GM23338 (cell line): ENCODE measurements around the gene UBALD1. TPM values are rescaled to one million over a fixed set of nuclear protein-coding genes. Genes with fewer than 3 reads are reported as not detected.

Source experiments
- ATAC-seq: fragments of 200-7000 bp; cut with Tn5 transposase; 3 replicates; pipeline ENCODE4 v1.9.1; 2020
- DNase-seq: peaks from one replicate; pipeline ENCODE4 v3.0.0-alpha.2; 2015; ENCODE audit warnings: low spot score
- H2AFZ ChIP-seq: fragments of 200-600 bp; sonication (generic); 2 replicates; pipeline ENCODE4 v1.8.0; 2016; ENCODE audit warnings: antibody characterized with exemption, mild to moderate bottlenecking, moderate library complexity
- H3F3A ChIP-seq: fragments of 200-600 bp; sonication (generic); replicated peaks from 2 replicates; pipeline ENCODE4 v1.8.0; 2017; ENCODE audit warnings: antibody characterized with exemption, mixed run types, low read depth
- H3K27ac ChIP-seq: fragments of 200-600 bp; sonication (generic); 2 replicates; pipeline ENCODE4 v1.6.1; 2016; ENCODE audit warnings: low read depth
- H3K27me3 ChIP-seq: fragments of 200-600 bp; sonication (generic); 2 replicates; pipeline ENCODE4 v1.8.0; 2016; ENCODE audit warnings: mild to moderate bottlenecking, mixed run types, moderate library complexity; ENCODE audit not compliant: insufficient read depth
- H3K36me3 ChIP-seq: fragments of 200-600 bp; sonication (generic); 2 replicates; pipeline ENCODE4 v1.8.0; 2016; ENCODE audit warnings: mild to moderate bottlenecking; ENCODE audit not compliant: insufficient read depth
- H3K4me1 ChIP-seq: fragments of 200-600 bp; sonication (generic); 2 replicates; pipeline ENCODE4 v1.8.0; 2016; ENCODE audit warnings: mild to moderate bottlenecking, moderate library complexity; ENCODE audit not compliant: insufficient read depth
- H3K4me2 ChIP-seq: fragments of 200-600 bp; sonication (generic); 2 replicates; pipeline ENCODE4 v1.7.1; 2017; ENCODE audit warnings: mixed run types
- H3K4me3 ChIP-seq: fragments of 200-600 bp; sonication (generic); 2 replicates; pipeline ENCODE4 v1.6.1; 2016; ENCODE audit warnings: mixed run types
- H3K79me2 ChIP-seq: fragments of 200-600 bp; sonication (generic); replicated peaks from 2 replicates; pipeline ENCODE4 v1.8.0; 2017; ENCODE audit warnings: mild to moderate bottlenecking; ENCODE audit not compliant: insufficient read depth
- H3K9me2 ChIP-seq: fragments of 200-600 bp; sonication (generic); 2 replicates; pipeline ENCODE4 v1.8.0; 2017; ENCODE audit not compliant: insufficient read depth
- H4K20me1 ChIP-seq: fragments of 200-600 bp; sonication (generic); replicated peaks from 2 replicates; pipeline ENCODE4 v1.8.0; 2017; ENCODE audit warnings: mild to moderate bottlenecking; ENCODE audit not compliant: insufficient read depth
- H3K27ac Mint-ChIP-seq: 2 replicates; pipeline ENCODE4 v1.8.0; 2020; ENCODE audit warnings: inconsistent platforms, mild to moderate bottlenecking, moderate library complexity, mixed read lengths
- H3K27me3 Mint-ChIP-seq: 3 replicates; pipeline ENCODE4 v1.8.0; 2022; ENCODE audit warnings: low read depth, mild to moderate bottlenecking, moderate library complexity, mixed read lengths, inconsistent platforms; ENCODE audit not compliant: insufficient read depth, poor library complexity
- H3K36me3 Mint-ChIP-seq: 3 replicates; pipeline ENCODE4 v1.8.0; 2021; ENCODE audit warnings: low read depth, mild to moderate bottlenecking, inconsistent platforms, moderate library complexity, mixed read lengths
- H3K4me1 Mint-ChIP-seq: 3 replicates; pipeline ENCODE4 v1.8.0; 2020; ENCODE audit warnings: mild to moderate bottlenecking, inconsistent platforms, mixed read lengths
- H3K4me3 Mint-ChIP-seq: 3 replicates; pipeline ENCODE4 v1.8.0; 2021; ENCODE audit warnings: moderate library complexity, mild to moderate bottlenecking, inconsistent platforms, mixed read lengths
- H3K9me3 Mint-ChIP-seq: 3 replicates; pipeline ENCODE4 v1.8.0; 2020; ENCODE audit warnings: moderate library complexity, mild to moderate bottlenecking, inconsistent platforms, mixed read lengths
- CREB1 ChIP-seq: fragments of 250-450 bp; sonication (Bioruptor Pico); IDR thresholded peaks from 2 replicates; pipeline ENCODE4 v1.5.0; 2020; ENCODE audit warnings: low read depth, mild to moderate bottlenecking, moderate library complexity
- EZH2 ChIP-seq: fragments of 200-600 bp; sonication (generic); IDR thresholded peaks from one replicate; pipeline ENCODE4 v1.8.0; 2017; ENCODE audit warnings: antibody characterized with exemption, mild to moderate bottlenecking, low read depth; ENCODE audit not compliant: unreplicated experiment
- EZH2phosphoT487 ChIP-seq: fragments of 200-600 bp; sonication (generic); IDR thresholded peaks from one replicate; pipeline ENCODE4 v1.8.1; 2018; ENCODE audit warnings: antibody characterized with exemption; ENCODE audit not compliant: unreplicated experiment
- JUNB ChIP-seq: IDR thresholded peaks from one replicate; pipeline ENCODE4 v1.6.1; 2016; ENCODE audit warnings: antibody characterized with exemption; ENCODE audit not compliant: unreplicated experiment
- NANOG ChIP-seq: IDR thresholded peaks from 2 replicates; pipeline ENCODE4 v1.6.1; 2016; ENCODE audit warnings: antibody characterized with exemption, borderline replicate concordance
- POLR2AphosphoS5 ChIP-seq: IDR thresholded peaks from 2 replicates; pipeline ENCODE4 v1.6.1; 2016; ENCODE audit warnings: antibody characterized with exemption, low read depth
- STAT1 ChIP-seq: IDR thresholded peaks from one replicate; pipeline ENCODE4 v1.6.1; 2016; ENCODE audit warnings: antibody characterized with exemption; ENCODE audit not compliant: unreplicated experiment
- ZNF114 ChIP-seq: fragments of 250-450 bp; sonication (Bioruptor Pico); IDR thresholded peaks from 2 replicates; pipeline ENCODE4 v1.5.0; 2020; ENCODE audit warnings: mild to moderate bottlenecking, moderate library complexity
- ZNF331 ChIP-seq: fragments of 250-450 bp; sonication (Bioruptor Pico); IDR thresholded peaks from 2 replicates; pipeline ENCODE4 v1.5.0; 2020; ENCODE audit warnings: low read depth, mild to moderate bottlenecking, moderate library complexity
- polyA plus RNA-seq: library from polyadenylated mRNA; unstranded; fragments of >200 nt; fragmentation: Nextera tagmentation; extraction: Ambion mirVana; gene quantifications from 2 replicates; pipeline ENCODE4 v1.2.1, GENCODE V29; 2016
- total RNA-seq: library from RNA; depleted of rRNA; stranded (reverse); fragments of >200 nt; shearing (Covaris generic); gene quantifications from 2 replicates; pipeline ENCODE4 v1.2.3, GENCODE V29; 2014
- TF ChIP-seq, protein P1 (sequence below), 2 experiments: fragments of 200-600 bp in 1 of 2; sonication (generic) in 1 of 2; conservative IDR thresholded peaks; 2 replicates each; pipeline versions ENCODE4 v1.5.1 to v1.6.1; 2016 to 2017; ENCODE audit warnings: antibody characterized with exemption in 2 of 2, low read depth in 2 of 2, mild to moderate bottlenecking in 2 of 2, moderate library complexity in 1 of 2
- TF ChIP-seq, protein P2 (sequence below): IDR thresholded peaks from one replicate; pipeline ENCODE4 v1.6.1; 2018; ENCODE audit warnings: antibody characterized with exemption; ENCODE audit not compliant: unreplicated experiment
- TF ChIP-seq, protein P3 (sequence below): fragments of 250-450 bp; sonication (Bioruptor Pico); IDR thresholded peaks from 2 replicates; pipeline ENCODE4 v1.5.0; 2020; ENCODE audit warnings: mild to moderate bottlenecking, moderate library complexity
- TF ChIP-seq, protein P4 (sequence below): IDR thresholded peaks from 2 replicates; pipeline ENCODE4 v1.6.1; 2016; ENCODE audit warnings: antibody characterized with exemption

Gene UBALD1
- total and polyA plus RNA-seq, 2 experiments from 2014 or later = 20.7 to 32.8 TPM

DNA sequence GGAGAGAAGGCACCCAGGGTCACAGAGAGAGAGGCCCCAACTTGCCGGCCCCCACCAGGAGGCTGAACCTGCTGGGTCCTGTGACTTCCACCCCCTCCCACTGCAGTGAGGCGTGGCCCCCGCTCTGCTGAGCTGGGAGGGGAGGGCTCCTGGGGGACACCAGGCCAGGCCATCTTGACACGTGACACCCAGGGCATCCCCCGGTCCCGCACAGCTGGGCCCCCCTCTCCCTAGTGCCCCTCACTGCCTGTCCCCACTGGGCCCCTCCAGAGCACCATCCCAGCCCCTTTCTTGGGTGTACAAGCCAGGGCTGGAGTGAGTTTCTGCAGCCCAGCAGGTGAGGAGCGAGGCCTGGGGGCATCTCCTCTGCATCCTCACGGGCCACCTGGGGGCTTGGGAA lies 12.4 kb downstream of the UBALD1 start:
- H3K27me3 Mint-ChIP-seq = peaks cover 16% of the 10 kb centered on the region
- Histone ChIP-seq H2AFZ (no peak overlapping the region), H3K4me3 (no peak overlapping the region), H3K36me3 (no peaks in the 10 kb centered on the region), H3K27me3 (no peaks in the 10 kb centered on the region), H3F3A (peaks cover 5% of the 10 kb centered on the region; the same call in 1 of the 2 replicates), H3K9me2 (no peaks in the 10 kb centered on the region), H3K79me2 (no peaks in the 10 kb centered on the region), H3K27ac (no peak overlapping the region), H3K4me1 (no peaks in the 10 kb centered on the region; the same call in 1 of the 2 replicates), H3K4me2 (no peak overlapping the region), H4K20me1 (no peaks in the 10 kb centered on the region)
- no peak overlapping the region; the same call in 1 of the 2 replicates for H3K27ac Mint-ChIP-seq
- H3K4me1 Mint-ChIP-seq = peaks cover 13% of the 10 kb centered on the region
- H3K36me3 Mint-ChIP-seq = peaks cover 3% of the 10 kb centered on the region; the same call in 2 of the 3 replicates
- no peak overlapping the region for H3K4me3 Mint-ChIP-seq
- no peaks in the 10 kb centered on the region for H3K9me3 Mint-ChIP-seq
- DNase-seq (no peak), ATAC-seq (no peak; the same call in 2 of the 3 replicates)
- no peak for TF ChIP-seq ZNF331 (CRISPR knock-in tag)
- no peak for TF ChIP-seq NANOG
- TF ChIP-seq, protein P1, sequence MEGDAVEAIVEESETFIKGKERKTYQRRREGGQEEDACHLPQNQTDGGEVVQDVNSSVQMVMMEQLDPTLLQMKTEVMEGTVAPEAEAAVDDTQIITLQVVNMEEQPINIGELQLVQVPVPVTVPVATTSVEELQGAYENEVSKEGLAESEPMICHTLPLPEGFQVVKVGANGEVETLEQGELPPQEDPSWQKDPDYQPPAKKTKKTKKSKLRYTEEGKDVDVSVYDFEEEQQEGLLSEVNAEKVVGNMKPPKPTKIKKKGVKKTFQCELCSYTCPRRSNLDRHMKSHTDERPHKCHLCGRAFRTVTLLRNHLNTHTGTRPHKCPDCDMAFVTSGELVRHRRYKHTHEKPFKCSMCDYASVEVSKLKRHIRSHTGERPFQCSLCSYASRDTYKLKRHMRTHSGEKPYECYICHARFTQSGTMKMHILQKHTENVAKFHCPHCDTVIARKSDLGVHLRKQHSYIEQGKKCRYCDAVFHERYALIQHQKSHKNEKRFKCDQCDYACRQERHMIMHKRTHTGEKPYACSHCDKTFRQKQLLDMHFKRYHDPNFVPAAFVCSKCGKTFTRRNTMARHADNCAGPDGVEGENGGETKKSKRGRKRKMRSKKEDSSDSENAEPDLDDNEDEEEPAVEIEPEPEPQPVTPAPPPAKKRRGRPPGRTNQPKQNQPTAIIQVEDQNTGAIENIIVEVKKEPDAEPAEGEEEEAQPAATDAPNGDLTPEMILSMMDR (conservative IDR thresholded peaks at IDR 0.05; ENCODE audit: low read depth in 2 of 2) = no peak
- TF ChIP-seq POLR2AphosphoS5 = no peak
- TF ChIP-seq ZNF114 (CRISPR knock-in tag) = no peak
- TF ChIP-seq, protein P2, sequence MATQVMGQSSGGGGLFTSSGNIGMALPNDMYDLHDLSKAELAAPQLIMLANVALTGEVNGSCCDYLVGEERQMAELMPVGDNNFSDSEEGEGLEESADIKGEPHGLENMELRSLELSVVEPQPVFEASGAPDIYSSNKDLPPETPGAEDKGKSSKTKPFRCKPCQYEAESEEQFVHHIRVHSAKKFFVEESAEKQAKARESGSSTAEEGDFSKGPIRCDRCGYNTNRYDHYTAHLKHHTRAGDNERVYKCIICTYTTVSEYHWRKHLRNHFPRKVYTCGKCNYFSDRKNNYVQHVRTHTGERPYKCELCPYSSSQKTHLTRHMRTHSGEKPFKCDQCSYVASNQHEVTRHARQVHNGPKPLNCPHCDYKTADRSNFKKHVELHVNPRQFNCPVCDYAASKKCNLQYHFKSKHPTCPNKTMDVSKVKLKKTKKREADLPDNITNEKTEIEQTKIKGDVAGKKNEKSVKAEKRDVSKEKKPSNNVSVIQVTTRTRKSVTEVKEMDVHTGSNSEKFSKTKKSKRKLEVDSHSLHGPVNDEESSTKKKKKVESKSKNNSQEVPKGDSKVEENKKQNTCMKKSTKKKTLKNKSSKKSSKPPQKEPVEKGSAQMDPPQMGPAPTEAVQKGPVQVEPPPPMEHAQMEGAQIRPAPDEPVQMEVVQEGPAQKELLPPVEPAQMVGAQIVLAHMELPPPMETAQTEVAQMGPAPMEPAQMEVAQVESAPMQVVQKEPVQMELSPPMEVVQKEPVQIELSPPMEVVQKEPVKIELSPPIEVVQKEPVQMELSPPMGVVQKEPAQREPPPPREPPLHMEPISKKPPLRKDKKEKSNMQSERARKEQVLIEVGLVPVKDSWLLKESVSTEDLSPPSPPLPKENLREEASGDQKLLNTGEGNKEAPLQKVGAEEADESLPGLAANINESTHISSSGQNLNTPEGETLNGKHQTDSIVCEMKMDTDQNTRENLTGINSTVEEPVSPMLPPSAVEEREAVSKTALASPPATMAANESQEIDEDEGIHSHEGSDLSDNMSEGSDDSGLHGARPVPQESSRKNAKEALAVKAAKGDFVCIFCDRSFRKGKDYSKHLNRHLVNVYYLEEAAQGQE = no peak
- no peak for TF ChIP-seq STAT1
- no peak for TF ChIP-seq JUNB
- TF ChIP-seq CREB1 = no peak
- no peak for TF ChIP-seq EZH2phosphoT487
- TF ChIP-seq, protein P3, sequence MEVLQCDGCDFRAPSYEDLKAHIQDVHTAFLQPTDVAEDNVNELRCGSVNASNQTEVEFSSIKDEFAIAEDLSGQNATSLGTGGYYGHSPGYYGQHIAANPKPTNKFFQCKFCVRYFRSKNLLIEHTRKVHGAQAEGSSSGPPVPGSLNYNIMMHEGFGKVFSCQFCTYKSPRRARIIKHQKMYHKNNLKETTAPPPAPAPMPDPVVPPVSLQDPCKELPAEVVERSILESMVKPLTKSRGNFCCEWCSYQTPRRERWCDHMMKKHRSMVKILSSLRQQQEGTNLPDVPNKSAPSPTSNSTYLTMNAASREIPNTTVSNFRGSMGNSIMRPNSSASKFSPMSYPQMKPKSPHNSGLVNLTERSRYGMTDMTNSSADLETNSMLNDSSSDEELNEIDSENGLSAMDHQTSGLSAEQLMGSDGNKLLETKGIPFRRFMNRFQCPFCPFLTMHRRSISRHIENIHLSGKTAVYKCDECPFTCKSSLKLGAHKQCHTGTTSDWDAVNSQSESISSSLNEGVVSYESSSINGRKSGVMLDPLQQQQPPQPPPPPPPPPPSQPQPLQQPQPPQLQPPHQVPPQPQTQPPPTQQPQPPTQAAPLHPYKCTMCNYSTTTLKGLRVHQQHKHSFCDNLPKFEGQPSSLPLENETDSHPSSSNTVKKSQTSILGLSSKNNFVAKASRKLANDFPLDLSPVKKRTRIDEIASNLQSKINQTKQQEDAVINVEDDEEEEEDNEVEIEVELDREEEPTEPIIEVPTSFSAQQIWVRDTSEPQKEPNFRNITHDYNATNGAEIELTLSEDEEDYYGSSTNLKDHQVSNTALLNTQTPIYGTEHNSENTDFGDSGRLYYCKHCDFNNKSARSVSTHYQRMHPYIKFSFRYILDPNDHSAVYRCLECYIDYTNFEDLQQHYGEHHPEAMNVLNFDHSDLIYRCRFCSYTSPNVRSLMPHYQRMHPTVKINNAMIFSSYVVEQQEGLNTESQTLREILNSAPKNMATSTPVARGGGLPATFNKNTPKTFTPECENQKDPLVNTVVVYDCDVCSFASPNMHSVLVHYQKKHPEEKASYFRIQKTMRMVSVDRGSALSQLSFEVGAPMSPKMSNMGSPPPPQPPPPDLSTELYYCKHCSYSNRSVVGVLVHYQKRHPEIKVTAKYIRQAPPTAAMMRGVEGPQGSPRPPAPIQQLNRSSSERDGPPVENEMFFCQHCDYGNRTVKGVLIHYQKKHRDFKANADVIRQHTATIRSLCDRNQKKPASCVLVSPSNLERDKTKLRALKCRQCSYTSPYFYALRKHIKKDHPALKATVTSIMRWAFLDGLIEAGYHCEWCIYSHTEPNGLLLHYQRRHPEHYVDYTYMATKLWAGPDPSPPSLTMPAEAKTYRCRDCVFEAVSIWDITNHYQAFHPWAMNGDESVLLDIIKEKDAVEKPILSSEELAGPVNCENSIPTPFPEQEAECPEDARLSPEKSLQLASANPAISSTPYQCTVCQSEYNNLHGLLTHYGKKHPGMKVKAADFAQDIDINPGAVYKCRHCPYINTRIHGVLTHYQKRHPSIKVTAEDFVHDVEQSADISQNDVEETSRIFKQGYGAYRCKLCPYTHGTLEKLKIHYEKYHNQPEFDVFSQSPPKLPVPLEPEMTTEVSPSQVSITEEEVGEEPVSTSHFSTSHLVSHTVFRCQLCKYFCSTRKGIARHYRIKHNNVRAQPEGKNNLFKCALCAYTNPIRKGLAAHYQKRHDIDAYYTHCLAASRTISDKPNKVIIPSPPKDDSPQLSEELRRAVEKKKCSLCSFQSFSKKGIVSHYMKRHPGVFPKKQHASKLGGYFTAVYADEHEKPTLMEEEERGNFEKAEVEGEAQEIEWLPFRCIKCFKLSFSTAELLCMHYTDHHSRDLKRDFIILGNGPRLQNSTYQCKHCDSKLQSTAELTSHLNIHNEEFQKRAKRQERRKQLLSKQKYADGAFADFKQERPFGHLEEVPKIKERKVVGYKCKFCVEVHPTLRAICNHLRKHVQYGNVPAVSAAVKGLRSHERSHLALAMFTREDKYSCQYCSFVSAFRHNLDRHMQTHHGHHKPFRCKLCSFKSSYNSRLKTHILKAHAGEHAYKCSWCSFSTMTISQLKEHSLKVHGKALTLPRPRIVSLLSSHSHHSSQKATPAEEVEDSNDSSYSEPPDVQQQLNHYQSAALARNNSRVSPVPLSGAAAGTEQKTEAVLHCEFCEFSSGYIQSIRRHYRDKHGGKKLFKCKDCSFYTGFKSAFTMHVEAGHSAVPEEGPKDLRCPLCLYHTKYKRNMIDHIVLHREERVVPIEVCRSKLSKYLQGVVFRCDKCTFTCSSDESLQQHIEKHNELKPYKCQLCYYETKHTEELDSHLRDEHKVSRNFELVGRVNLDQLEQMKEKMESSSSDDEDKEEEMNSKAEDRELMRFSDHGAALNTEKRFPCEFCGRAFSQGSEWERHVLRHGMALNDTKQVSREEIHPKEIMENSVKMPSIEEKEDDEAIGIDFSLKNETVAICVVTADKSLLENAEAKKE (CRISPR knock-in tag) = no peak
- no peak for TF ChIP-seq EZH2
- TF ChIP-seq, protein P4, sequence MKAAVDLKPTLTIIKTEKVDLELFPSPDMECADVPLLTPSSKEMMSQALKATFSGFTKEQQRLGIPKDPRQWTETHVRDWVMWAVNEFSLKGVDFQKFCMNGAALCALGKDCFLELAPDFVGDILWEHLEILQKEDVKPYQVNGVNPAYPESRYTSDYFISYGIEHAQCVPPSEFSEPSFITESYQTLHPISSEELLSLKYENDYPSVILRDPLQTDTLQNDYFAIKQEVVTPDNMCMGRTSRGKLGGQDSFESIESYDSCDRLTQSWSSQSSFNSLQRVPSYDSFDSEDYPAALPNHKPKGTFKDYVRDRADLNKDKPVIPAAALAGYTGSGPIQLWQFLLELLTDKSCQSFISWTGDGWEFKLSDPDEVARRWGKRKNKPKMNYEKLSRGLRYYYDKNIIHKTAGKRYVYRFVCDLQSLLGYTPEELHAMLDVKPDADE = no peak
